H1 (cell line): ENCODE results near the gene ZXDC. TPM values are rescaled to one million over a fixed set of nuclear protein-coding genes. Genes with fewer than 3 reads are reported as not detected.

Experiments
- EZH2 ChIP-seq: fragments of 200-600 bp; sonication (generic); IDR thresholded peaks from 2 replicates; pipeline ENCODE4 v1.7.1; 2012; ENCODE audit warnings: low read depth, mild to moderate bottlenecking, moderate library complexity, low read length, inconsistent platforms; ENCODE audit not compliant: severe bottlenecking
- SP2 ChIP-seq: IDR thresholded peaks from 2 replicates; pipeline ENCODE4 v1.6.1; 2012; ENCODE audit warnings: mild to moderate bottlenecking, low read length, inconsistent platforms
- YY1 ChIP-seq: IDR thresholded peaks from 2 replicates; pipeline ENCODE4 v1.6.1; 2011; ENCODE audit warnings: low read depth, mild to moderate bottlenecking, low read length
- polyA plus RNA-seq, 7 experiments: library from polyadenylated mRNA; depleted of rRNA in 3 of 7; stranded (reverse) in 5 of 7; unstranded in 2 of 7; fragments of >200 nt in 5 of 7; fragments of 200-250 nt in 2 of 7; gene quantifications; 1 replicate in 5 of 7; 2 replicates in 1 of 7; 4 replicates in 1 of 7; pipeline versions ENCODE4 v1.2.1 to v1.2.3, GENCODE V29; 2011 to 2013; ENCODE audit warnings: missing spikeins in 2 of 7, mixed read lengths in 2 of 7
- total RNA-seq: library from RNA; stranded (reverse); fragmentation: NEBNext Ultra II Directional; extraction: Animal tissue kit (Norgen Biotek cat#: 25700); gene quantifications from 2 replicates; pipeline ENCODE4 v1.2.1, GENCODE V29; 2021
- TF ChIP-seq, protein P1 (sequence below): IDR thresholded peaks from 2 replicates; pipeline ENCODE4 v1.6.1; 2012; ENCODE audit warnings: inconsistent platforms

The ZXDC gene
- total and polyA plus RNA-seq, 2 of the 8 experiments (the other 6 are each of a cell fraction or from before 2014, with no cell fraction given), result 12.7 to 24.3 TPM

DNA sequence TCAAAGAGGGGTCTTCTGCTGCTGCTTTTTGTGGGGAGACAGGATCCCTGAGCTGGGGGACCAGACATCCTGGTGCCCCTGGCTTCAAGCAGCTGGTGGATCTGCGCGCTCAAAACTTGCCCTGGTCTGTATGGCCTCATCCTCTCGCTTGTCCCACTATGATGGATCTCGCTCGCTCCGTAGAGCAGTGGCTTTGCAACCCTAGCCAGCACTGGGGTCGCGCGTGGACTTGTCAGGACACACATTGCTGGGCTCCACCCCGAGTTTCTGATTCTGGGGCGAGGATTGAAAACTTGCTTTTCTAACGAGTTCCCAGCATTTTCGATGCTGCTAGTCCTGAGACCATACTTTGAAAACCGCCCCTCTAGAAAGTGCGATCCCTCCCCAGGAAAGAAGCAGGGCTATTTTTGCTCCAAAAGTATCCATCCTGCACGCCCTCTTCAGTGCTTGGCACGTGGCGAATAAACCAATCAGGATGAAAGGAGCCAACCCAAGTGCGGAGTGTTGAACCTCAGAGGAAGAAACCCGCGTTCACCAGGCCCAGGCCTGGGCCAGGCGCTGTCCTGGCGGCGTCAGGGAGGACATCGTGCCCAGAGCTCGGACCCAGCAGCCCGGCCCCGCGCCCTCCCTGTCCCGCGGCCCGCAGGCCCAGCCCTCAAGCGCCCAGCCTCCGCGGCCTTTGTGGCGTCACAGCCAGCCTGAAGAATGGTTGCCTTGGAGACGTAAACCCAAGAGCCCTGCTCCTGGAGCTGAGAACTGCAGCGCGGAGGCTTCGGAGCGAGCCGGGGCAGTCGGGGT, 81.3 kb downstream of the ZXDC start, which contains the start of gene CFAP100 (continued):
- no peak for TF ChIP-seq EZH2
- TF ChIP-seq, protein P1, sequence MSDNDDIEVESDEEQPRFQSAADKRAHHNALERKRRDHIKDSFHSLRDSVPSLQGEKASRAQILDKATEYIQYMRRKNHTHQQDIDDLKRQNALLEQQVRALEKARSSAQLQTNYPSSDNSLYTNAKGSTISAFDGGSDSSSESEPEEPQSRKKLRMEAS, result peak; percentile 74; the same call in 1 of the 2 replicates
- TF ChIP-seq YY1, result peak; percentile 42; the same call in 1 of the 2 replicates
- TF ChIP-seq SP2, result no peak
- TF ChIP-seq, all 59 proteins: peak for 7
